Measurements from ENCODE around the gene RFNG.

Gene RFNG

DNA sequence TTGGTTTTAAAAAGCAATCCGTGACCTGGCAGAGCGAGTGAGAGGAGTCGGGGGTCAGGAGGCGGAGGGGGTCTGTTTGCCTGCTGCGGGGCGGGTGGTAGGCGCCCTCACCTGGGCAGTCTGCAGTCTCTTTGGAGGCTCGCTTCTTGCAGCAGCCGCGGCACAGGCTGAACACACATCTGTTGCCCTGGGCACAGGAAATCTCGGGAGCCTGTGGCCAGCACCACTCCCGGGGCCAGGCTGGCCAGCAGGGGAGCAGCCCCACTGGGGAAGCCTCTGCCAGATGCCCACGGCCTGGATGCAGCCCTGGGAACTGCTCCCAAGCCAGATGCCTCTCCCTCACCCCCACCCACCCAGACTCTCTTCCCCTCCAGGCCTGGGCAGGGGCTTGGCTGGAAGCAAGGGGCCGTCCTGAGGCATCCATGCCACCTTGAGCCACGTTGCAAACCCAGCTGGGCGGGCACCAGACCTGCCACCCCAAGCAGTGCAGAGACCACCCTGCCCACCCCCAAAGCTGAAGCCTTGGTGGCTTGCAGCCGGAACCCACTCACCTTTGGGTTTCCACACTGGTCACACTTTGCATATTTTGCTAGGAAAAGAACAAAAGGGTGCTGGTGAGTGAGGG lies 6.7 kb upstream of the RFNG start:
- DNase-seq = no peak

DNA sequence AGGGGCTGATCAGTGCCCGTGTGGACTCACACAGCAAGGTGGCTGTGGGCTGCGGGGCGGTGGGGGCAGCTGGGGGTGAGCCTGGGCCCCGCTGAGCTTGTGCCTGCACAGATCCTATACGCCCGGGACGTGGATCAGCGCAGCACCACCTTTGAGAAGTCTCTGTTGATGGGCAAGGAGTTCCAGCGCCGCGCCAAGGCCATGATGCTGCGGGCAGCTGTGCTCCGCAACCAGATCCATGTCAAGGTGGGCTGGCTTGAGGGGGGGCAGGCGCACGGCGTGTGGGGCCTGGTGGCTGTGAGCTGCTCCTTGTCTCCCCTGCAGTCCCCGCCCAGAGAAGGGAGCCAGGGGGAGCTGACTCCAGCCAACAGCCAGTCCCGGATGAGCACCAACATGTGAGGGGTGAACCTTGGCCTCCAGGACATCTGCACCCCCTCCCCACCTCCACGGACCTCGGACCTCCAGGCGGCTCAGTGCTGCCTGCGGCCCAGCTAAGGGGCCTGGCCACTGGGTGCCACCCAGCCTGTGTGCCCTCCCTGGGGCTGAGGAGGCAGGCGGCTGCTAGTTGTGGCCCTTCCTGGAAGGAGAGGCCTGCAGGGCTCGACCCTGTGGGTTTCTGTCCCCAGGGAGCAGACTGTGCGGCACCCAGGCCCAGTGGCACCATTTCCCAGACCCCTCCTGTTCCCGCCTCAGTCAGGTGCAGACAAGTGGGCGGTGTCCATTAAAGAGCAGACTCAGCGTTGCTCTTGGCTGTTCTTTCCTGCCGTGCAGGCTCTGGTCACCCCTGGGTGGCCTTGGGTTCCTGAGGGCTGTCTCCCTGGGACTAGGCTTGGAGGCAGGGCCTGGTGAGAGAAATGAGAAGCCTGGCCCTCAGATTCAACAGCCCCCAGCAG lies 5.4 kb upstream of the RFNG start:
- no peak for DNase-seq

DNA sequence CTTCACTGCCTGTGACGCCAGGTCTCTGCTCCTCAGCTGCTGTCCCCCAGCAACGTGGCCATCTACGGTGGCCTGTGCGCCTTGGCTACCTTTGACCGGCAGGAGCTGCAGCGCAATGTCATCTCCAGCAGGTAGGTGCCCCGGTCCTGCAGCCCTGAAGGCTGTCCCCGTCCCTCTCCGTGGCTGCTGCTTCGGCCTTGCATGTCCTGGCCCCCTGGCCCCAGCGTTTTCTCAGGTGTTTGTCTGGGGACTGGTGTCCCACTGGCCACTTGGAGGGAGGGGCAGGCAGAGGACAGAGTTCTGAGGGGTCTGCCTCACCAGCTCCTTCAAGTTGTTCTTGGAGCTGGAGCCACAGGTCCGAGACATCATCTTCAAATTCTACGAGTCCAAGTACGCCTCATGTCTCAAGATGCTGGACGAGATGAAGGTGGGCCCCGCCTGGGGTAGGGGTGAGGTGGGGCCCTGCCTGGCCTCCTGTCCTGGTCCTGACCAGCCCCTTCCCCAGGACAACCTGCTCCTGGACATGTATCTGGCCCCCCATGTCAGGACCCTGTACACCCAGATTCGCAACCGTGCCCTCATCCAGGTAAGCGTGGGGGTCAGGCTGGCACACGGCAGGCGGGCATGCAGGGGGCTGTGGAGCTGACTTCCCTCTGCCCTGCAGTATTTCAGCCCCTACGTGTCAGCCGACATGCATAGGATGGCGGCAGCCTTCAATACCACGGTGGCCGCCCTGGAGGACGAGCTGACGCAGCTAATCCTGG lies 4.5 kb upstream of the RFNG start:
- no peak for DNase-seq

DNA sequence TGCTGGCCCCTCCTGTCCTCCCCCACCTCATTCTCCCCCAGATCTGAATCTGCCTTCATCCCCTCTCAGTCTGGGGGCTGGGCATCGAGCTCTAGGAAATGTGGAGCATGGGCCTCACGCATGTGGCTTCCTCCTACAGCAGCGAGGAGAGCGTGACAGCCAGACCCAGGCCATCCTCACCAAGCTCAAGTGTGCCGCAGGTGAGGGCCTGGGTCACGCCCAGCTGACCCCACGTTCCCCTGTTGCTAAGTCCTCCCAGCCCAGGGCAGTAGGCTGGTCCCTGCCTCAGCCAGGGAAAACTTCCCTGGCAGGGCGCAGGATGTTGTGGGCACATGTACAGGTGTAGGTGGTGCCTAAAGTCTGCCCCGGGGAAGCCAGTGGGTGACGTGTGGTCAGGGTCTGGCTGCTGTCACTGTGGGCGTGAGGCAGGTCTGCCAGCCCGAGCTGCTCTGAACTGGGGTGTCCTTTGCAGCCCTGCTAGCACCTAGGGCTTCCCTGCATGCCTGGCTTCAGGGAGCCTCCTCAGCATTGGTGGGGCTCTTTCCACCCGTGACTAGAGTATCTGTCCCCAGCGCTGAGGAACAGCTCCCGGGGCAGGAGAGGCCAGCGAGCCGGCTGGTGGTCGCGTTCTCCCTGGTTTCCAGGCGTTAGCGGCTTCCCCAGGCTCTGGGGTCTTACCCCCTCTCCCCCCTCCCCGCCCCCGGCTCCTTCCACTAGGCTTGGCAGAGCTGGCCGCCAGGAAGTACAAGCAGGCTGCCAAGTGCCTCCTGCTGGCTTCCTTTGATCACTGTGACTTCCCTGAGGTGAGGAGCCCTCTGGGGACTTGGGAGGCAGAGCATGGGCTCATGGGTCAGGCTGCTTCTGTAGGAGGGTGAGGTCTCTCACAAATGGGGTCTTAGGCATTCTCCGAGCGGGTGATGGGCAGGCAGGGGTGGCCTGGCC lies 3.7 kb upstream of the RFNG start:
- DNase-seq = no peak

DNA sequence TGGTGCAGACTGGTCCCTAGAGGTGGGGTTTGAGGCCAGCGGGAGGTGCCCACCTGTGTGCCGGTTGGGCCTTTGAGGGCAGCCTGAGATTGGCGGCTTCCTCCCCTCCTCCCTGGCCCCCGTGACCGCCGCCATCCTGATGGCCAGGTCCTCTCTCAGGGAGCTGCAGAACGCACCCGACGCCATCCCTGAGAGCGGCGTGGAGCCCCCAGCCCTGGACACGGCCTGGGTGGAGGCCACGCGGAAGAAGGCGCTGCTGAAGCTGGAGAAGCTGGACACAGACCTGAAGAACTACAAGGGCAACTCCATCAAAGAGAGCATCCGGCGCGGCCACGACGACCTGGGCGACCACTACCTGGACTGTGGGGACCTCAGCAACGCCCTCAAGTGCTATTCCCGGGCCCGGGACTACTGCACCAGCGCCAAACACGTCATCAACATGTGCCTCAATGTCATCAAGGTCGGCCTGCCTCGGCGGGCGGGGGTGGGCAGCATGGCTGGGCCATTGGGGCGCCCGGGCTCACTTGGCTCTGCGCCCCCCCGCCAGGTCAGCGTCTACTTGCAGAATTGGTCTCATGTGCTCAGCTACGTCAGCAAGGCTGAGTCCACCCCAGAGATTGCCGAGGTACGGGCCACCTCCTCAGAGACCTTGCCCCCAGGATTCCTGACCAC lies 2.9 kb upstream of the RFNG start:
- no peak for DNase-seq

DNA sequence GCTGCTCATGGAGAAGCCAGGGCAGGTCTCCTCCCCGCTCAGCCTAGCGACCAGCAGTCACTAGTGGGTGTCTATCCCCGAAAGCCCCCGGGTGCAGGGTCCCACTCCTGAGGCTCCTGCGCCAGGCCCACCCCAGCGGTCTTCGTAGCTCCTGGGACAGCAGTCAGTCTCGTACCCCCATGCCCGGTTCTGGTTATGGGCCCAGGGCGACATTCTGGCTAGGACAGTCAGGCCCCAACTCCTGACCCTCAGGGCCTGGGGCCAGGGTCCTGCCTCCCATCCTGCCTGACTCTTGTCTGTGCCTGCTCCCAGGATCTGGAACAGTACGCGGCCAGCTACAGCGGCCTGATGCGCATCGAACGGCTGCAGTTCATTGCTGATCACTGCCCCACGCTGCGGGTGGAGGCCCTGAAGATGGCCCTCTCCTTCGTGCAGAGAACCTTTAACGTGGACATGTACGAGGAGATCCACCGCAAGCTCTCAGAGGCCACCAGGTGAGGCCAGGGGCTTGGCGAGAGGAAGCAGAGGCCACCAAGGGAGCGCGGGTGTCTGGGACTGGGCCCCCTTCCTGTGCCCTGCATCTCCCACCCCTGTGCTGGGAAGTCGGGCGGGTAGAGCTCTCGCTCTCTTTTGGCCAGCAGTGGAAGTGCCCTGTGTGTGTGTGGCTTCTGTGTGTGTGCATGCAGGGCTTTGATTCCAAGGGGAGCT lies 2.1 kb upstream of the RFNG start:
- no peak for DNase-seq

DNA sequence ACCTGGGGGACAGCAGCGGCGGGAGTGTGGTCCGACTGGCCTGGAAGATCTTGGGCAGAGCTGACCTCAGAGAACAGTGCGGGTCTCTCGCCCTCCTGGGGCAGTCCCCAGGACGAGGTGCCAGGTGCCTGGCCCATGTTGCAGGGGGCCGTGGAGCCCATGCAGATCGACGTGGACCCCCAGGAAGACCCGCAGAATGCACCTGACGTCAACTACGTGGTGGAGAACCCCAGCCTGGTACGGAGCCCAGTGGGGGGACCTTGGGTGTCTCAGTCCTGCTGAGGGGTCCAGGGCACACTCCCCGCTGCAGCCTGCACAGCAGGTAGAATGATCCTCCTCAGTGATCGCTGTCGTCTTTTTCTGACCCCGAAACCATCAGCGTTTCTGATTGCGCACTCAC lies 1.5 kb upstream of the RFNG start:
- no peak for DNase-seq

DNA sequence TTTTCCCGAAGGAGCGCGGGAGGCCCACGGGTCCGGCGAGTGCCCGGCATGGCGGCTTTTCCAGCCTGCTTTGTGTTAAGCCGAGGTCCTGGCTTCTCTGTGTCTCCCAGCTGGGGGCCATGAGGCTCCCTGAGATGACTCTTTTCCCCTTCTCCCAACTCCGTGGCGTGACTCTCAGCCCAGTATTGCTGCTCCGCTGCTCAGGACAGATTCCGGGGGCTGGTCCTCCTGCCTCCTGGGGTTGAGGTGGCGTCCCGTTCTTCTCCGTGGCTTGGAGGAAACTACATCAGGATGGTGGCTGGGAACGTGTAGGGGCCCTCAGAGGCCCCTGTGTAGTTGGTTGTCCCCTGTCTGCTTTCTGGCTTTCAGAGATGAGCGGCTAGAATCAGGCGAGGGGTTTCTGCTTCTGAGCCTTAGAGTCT lies 1.0 kb upstream of the RFNG start:
- DNase-seq = no peak

DNA sequence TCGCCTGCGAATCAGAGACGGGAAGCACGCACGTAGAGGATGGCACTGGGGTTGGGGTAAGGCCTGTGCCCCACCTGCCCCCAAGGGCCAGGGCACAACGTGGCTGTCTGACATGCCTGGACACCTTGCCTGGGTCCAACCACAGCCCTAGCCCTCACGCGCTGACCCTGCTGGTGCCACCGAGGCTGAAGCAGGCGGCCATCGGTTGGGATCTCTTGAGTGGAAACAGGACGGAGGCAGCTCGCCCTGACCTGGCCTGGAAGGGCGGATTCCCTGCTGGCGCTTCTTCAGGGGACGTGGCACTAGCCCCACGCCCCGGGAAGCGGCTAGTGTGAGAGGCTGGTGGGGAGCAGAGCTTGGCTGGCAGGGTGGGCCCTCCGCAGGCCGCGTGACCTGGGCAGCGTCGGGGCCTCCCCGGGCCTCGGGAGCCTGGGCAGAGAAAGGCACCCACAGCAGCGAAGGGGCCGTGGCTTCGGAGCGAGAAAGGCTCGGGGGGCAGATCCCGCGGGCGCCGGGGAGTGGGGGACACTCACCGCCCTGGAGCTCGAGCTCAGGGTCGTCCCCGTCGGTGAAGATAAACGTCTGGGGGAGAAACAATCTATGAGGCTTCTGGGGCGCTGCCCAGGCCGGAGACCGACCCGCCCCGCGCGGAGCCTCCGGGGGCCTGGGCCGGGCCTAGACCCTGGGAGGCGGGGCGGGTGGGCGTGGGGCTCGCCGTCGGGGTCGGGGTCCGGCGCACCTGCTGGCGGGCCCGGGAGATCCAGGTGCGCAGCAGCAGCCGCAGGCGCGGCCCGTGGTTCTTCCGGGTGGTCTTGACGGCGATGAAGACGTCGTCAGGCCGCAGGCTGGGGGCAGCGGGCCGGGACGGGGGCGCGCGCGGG lies 610 bp downstream of the RFNG start:
- no peak for DNase-seq

DNA sequence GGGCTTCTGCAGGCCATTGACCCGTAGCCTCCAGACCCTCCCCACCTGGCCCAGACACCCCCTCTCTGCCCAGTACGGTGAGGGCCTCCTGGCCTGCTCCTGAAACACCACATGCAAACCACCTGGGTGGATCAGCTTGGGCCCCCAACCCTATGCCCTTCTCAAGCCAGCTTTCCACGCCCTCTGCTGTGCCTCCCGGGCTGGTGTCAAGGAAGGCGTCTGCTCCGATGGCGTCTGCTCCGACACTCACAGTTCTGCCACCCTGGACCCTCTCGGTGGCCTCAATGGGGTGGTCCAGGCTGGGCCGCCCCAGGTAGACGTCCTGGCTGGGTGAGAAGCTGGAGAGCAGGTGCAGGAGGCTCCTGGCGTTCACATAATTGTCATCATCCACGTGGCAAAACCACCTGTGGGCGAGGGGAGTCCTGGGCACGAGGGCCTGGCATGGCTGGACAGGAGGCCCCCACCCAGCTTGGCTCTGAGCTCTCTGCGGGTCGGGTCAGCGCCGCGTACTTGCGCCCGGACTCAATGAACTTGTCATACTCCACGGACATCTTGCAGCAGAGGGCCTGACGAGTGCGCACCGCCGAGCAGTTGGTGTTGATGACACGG lies 1.4 kb downstream of the RFNG start:
- no peak for DNase-seq

DNA sequence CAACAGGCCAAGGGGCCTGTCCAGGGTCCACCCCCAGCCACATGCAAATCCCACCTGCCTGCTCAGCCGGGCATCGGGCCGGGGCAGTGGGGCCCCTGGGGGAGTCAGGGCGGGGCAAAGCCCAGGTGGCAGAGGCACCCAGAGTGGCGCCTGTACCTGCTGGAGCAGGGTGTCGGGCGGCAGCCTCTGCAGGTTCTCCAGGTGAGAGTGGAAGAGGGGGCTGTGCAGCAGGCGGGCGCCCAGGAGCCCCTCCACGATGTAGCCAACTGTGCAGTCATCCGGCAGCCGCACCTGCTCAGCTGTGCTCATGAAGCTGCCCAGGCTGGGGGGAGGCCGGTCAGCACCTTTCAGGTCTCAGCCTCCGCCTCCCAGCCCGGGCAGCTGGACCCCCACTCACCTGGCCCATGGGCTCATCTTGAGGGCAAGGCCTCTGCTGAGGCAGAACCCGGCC lies 2.1 kb downstream of the RFNG start:
- DNase-seq = no peak

DNA sequence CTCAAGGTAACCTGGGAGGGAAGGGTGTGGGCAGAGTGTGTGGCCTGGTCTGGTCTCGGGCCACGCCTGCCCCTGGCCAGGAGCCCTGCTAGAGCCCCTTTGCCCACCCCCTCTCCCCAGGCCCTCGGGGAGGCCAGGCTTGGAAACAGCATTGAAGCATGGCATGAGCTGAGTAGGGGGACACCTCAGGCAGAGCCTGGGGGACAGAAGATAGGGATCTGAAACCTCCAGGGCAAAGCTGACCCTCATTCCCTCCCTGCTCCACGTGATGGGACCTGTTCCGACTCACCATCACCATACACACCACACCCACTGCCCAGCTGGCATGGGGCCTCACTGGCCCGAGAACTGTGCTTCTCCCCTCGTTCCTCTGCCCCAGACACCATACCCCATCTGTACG lies 2.5 kb downstream of the RFNG start:
- no peak for DNase-seq

DNA sequence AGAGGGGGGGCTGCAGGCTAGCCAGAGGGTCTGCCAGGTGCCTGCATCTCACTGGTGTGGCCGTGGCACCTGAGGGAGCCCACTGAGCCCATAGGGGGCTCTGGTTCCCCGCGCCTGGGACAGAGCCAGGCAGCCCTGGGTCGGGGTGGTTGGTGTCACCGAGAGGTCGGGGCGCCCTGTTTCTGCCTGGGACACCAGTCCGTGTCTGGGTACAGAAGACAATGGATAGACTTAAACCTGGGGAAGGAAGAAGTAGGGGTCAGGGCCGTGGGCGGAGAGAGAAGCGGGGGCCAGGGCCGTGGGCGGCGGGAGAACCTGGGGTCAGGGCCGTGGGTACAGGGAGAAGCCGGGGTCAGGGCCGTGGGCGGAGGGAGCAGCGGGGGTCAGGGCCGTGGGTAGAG lies 3.0 kb downstream of the RFNG start:
- no peak for DNase-seq

DNA sequence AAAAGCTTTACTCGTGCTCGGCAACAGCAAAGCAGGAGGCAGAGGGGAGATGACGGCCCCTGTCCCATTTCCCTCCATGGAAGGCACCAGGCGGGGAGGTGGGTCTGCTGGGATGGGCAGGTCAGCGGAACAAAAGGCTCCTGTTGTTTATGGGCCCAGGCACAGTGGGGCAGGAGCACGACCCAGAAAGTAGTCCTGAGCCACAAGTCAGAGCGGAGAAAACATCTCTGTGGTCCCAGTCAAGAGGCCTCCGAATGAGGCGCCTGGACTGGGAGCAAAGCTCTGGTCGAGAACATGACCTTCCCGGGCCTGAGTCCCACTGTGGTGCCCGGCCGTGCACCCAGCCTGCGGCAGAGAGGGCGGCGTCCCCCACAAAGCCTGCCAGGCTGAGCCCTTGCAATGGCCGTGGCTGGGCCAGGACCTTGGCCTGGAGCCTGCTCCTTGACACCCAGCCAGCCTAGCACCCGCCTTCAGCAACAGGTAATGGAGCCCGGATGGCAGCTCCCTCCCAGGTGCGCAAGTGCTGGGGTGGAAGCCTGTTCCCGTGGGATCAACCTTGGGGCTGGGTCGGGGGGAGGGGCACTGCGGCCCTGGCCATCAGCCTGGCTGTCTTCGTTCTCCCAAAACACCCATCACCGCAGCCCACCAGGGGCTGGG lies 3.6 kb downstream of the RFNG start:
- DNase-seq = no peak

DNA sequence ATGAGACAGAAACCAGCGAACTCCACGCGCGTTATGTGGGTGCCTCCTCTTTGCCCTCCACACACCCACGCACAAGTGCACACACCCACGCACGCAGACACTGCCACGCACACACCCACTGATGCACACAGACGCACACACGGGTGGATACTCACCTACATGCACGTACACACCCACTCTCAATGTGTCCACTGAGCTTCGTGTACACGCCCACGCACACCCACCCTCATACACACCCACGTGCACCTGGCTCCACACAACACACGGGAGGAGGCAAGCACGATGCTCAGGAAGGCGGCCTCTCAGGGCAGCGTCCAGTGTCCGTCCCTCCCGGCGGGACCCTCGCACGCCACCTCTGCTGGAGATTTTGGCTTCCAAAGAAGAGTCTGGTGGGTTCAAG lies 4.2 kb downstream of the RFNG start:
- DNase-seq = no peak

DNA sequence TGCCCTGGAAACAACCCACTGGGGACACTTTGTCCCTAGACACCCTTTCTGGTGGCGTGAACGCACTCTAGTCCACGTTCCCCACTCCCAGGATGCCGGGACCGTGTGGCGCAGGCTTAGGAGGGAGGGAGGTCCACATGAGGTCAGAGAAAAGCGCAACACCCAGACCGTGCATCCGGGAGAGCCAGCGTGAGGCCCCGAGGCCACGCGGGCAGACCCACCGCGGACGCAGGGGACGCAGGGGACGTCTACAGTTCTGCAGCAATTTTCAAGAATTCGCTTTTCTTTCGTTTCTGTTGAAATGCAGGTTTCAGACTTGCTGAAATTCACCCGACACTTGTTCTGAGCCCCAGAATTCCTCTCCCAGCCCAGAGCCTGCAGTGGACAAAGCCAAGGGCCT lies 4.7 kb downstream of the RFNG start:
- DNase-seq = no peak

DNA sequence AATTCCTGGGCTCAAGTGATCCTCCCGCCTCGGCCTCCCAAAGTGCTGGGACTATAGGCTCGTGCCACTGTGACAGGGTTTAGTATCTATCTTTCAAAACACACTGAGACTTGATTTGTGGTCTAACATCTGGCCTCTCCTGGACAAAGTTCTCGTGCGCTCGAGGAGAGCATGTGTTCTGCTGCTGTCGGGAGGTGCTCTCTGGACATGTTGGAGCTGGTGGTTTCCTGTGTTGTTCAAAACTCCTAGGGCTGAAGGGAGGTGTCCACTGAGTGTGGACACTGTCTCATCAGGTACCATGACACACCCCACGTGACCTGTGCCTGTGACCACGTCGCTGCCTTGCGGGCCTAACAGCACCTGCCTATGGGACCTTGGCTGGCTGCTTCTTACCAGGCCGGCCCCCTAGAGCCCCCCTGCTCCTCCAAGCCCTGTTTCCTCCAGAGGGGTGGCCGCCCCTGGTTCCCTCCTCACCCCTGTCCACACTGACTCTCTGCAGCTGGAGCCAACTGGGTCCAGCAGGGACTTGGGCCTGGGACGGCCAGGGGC lies 5.6 kb downstream of the RFNG start:
- DNase-seq = no peak

DNA sequence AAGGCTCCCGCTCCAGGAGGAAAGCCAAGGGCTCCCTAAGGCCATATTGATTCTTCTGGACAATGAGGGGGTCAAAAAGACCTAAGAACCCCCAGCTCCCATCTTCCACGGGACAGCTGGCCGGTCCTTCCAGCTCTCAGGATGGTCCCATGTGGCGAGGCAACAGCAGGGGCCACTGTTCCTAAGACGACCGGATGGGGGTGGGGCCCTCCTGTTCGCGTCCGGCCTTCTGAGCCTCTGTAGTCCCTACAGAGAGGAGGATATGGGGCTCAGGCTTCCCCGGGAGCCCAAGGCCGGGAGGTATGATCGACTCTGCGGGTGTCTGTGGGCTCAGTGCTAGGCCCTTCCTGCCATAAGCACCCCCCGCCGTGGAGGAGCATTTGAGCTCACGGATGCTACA lies 8.1 kb downstream of the RFNG start:
- no peak for DNase-seq

DNA sequence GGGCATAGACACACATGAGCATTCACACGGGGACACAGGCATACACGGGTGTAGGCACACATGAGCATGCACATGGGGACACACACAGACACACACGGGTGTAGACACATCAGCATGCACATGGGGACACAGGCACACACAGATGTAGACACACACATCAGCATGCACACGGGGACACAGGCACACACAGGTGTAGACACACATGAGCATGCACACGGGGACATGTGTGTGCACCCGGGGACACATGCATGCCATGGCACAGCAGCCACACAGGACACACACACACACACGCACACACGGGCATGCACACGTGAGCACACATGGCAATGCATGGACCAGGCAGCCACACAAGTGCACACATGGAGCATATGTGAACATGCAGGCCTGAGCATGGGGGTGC lies 9.0 kb downstream of the RFNG start:
- no peak for DNase-seq

Data from NCI-H2227 treated with DMSO at 0.1 percent for 48 hours (cell line).